T-helper 2 cell treated with Interferon-gamma antibody and Interleukin-4, amounts not matched to agents 100 ng/mL and 5 ng/mL, for 36 hours (primary cell): ENCODE results near the gene PLCG1. TPM values are rescaled to one million over a fixed set of nuclear protein-coding genes. Genes with fewer than 3 reads are reported as not detected.

Experiments
- intact Hi-C: fragments of 100-400 bp; cut with micrococcal nuclease; formaldehyde crosslinking; loops from one replicate; pipeline ENCODE4 v1.15.1; 2023
- total RNA-seq: library from RNA; stranded (reverse); gene quantifications from 2 replicates; pipeline ENCODE4 v1.2.3, GENCODE V29; 2022

PLCG1 gene
- total RNA-seq, 1 donor from 2014 or later: 414 TPM

- intact Hi-C loops: no loop called here
Measured at GRCh38 chr20:41176711-41177552, 39.6 kb downstream of the PLCG1 start.

- intact Hi-C loops: no loop called here
Measured at GRCh38 chr20:41177636-41178035, 40.3 kb downstream of the PLCG1 start.

GRCh38 chr20:41178495-41178894 lies 41.2 kb downstream of the PLCG1 start:
- intact Hi-C loops: no loop called here

- intact Hi-C loops: no loop called here
Measured at GRCh38 chr20:41178904-41179432, 41.6 kb downstream of the PLCG1 start.

GRCh38 chr20:41179961-41180360 lies 42.6 kb downstream of the PLCG1 start:
- intact Hi-C loops: no loop called here

GRCh38 chr20:41180599-41181333 lies 43.4 kb downstream of the PLCG1 start:
- intact Hi-C loops: no loop called here

GRCh38 chr20:41181567-41181966 lies 44.2 kb downstream of the PLCG1 start:
- intact Hi-C loops: no loop called here

- intact Hi-C loops: no loop called here
Measured at GRCh38 chr20:41182296-41183212, 45.2 kb downstream of the PLCG1 start.

GRCh38 chr20:41183391-41183790 lies 46.0 kb downstream of the PLCG1 start:
- intact Hi-C loops: no loop called here

- intact Hi-C loops: no loop called here
Measured at GRCh38 chr20:41183831-41184230, 46.5 kb downstream of the PLCG1 start.

GRCh38 chr20:41185013-41185757 lies 47.8 kb downstream of the PLCG1 start:
- intact Hi-C loops: no loop called here

GRCh38 chr20:41187668-41188067 lies 50.3 kb downstream of the PLCG1 start:
- intact Hi-C loops: no loop called here

- intact Hi-C loops: no loop called here
Measured at GRCh38 chr20:41191562-41192500, 54.5 kb downstream of the PLCG1 start.

GRCh38 chr20:41192575-41192974 lies 55.2 kb downstream of the PLCG1 start:
- intact Hi-C loops: no loop called here

GRCh38 chr20:41196653-41197225 lies 59.4 kb downstream of the PLCG1 start:
- intact Hi-C loops: no loop called here

- intact Hi-C loops: no loop called here
Measured at GRCh38 chr20:41198443-41198842, 61.1 kb downstream of the PLCG1 start.

- intact Hi-C loops: no loop called here
Measured at GRCh38 chr20:41200446-41201202, 63.3 kb downstream of the PLCG1 start.

GRCh38 chr20:41201760-41202159 lies 64.4 kb downstream of the PLCG1 start:
- intact Hi-C loops: no loop called here
